ENCODE data around the gene CA11. TPM values are rescaled to one million over a fixed set of nuclear protein-coding genes. Genes with fewer than 3 reads are reported as not detected.

Gene CA11
- total and polyA plus RNA-seq, 9 of the 15 experiments (the other 6 are each of a cell fraction or from before 2014, with no cell fraction given): 2.9 to 19.9 (median 8.3) TPM

GRCh38 chr19:48637449-48637947, 8.5 kb downstream of the CA11 start (continued):
- TF ChIP-seq PURB (CRISPR knock-in tag; IDR thresholded peaks at IDR 0.05; ENCODE audit: low read depth) (no peak), FIP1L1 (IDR thresholded peaks at IDR 0.05; ENCODE audit: low read depth, low read length, poor library complexity, severe bottlenecking) (peak; percentile 71), ZNF699 (CRISPR knock-in tag; IDR thresholded peaks at IDR 0.05; ENCODE audit: insufficient replicate concordance) (no peak), DDX20 (tag; IDR thresholded peaks at IDR 0.05; ENCODE audit: low read depth) (no peak), PYGO2 (tag; IDR thresholded peaks at IDR 0.05) (no peak), PHF8 (IDR thresholded peaks at IDR 0.05; ENCODE audit: borderline replicate concordance, low read length) (no peak), BCOR (IDR thresholded peaks at IDR 0.05) (no peak), ETV6 (IDR thresholded peaks at IDR 0.05; ENCODE audit: borderline replicate concordance in 1 of 2, low read depth in 2 of 2, low read length in 1 of 2) (0 out of 4 replicates have a peak, but pooled peaks of 1 of the 2 experiments have one; percentile 16), ETV6 (CRISPR knock-in tag; IDR thresholded peaks at IDR 0.05; ENCODE audit: borderline replicate concordance) (peak; percentile 98; the same call in 1 of the 2 replicates), HDAC2 (IDR thresholded peaks at IDR 0.05) (peak; percentile 11; the same call in 1 of the 2 replicates)
- TF ChIP-seq, protein P1, sequence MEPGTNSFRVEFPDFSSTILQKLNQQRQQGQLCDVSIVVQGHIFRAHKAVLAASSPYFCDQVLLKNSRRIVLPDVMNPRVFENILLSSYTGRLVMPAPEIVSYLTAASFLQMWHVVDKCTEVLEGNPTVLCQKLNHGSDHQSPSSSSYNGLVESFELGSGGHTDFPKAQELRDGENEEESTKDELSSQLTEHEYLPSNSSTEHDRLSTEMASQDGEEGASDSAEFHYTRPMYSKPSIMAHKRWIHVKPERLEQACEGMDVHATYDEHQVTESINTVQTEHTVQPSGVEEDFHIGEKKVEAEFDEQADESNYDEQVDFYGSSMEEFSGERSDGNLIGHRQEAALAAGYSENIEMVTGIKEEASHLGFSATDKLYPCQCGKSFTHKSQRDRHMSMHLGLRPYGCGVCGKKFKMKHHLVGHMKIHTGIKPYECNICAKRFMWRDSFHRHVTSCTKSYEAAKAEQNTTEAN (CRISPR knock-in tag; IDR thresholded peaks at IDR 0.05): peak; percentile 87; the same call in 1 of the 2 replicates
- TF ChIP-seq, protein P2, sequence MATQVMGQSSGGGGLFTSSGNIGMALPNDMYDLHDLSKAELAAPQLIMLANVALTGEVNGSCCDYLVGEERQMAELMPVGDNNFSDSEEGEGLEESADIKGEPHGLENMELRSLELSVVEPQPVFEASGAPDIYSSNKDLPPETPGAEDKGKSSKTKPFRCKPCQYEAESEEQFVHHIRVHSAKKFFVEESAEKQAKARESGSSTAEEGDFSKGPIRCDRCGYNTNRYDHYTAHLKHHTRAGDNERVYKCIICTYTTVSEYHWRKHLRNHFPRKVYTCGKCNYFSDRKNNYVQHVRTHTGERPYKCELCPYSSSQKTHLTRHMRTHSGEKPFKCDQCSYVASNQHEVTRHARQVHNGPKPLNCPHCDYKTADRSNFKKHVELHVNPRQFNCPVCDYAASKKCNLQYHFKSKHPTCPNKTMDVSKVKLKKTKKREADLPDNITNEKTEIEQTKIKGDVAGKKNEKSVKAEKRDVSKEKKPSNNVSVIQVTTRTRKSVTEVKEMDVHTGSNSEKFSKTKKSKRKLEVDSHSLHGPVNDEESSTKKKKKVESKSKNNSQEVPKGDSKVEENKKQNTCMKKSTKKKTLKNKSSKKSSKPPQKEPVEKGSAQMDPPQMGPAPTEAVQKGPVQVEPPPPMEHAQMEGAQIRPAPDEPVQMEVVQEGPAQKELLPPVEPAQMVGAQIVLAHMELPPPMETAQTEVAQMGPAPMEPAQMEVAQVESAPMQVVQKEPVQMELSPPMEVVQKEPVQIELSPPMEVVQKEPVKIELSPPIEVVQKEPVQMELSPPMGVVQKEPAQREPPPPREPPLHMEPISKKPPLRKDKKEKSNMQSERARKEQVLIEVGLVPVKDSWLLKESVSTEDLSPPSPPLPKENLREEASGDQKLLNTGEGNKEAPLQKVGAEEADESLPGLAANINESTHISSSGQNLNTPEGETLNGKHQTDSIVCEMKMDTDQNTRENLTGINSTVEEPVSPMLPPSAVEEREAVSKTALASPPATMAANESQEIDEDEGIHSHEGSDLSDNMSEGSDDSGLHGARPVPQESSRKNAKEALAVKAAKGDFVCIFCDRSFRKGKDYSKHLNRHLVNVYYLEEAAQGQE (IDR thresholded peaks at IDR 0.05; ENCODE audit: borderline replicate concordance): no peak
- TF ChIP-seq, protein P2 (CRISPR knock-in tag; IDR thresholded peaks at IDR 0.05; ENCODE audit: low read depth): no peak
- TF ChIP-seq, protein P3, sequence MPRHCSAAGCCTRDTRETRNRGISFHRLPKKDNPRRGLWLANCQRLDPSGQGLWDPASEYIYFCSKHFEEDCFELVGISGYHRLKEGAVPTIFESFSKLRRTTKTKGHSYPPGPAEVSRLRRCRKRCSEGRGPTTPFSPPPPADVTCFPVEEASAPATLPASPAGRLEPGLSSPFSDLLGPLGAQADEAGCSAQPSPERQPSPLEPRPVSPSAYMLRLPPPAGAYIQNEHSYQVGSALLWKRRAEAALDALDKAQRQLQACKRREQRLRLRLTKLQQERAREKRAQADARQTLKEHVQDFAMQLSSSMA (CRISPR knock-in tag; IDR thresholded peaks at IDR 0.05): no peak

All from K562 (cell line).